LoVo (cell line): ENCODE results near the gene ARHGAP33.

Experiments
- DNase-seq: peaks from one replicate; pipeline ENCODE4 v3.0.0-alpha.2; 2016; ENCODE audit warnings: low spot score

The ARHGAP33 gene

GRCh38 chr19:35780058-35780457 is 4.7 kb downstream of the ARHGAP33 start:
- no peak for DNase-seq

GRCh38 chr19:35780717-35781116 is 5.4 kb downstream of the ARHGAP33 start:
- no peak for DNase-seq

- DNase-seq: no peak
Observed at GRCh38 chr19:35781650-35782049, 6.3 kb downstream of the ARHGAP33 start.

- no peak for DNase-seq
Observed at GRCh38 chr19:35782589-35782988, 7.2 kb downstream of the ARHGAP33 start.

GRCh38 chr19:35783469-35784434 is 8.4 kb downstream of the ARHGAP33 start:
- DNase-seq: no peak

GRCh38 chr19:35784503-35785338 is 9.4 kb downstream of the ARHGAP33 start:
- no peak for DNase-seq

GRCh38 chr19:35785339-35785627 is 9.9 kb downstream of the ARHGAP33 start:
- no peak for DNase-seq

GRCh38 chr19:35786299-35787160 is 11.2 kb downstream of the ARHGAP33 start:
- no peak for DNase-seq

- no peak for DNase-seq
Observed at GRCh38 chr19:35787227-35787799, 11.9 kb downstream of the ARHGAP33 start.

- no peak for DNase-seq
Observed at GRCh38 chr19:35788205-35788960, 13.0 kb downstream of the ARHGAP33 start.

GRCh38 chr19:35789195-35789977 is 14.0 kb downstream of the ARHGAP33 start:
- DNase-seq: no peak

GRCh38 chr19:35789978-35790944 is 14.9 kb downstream of the ARHGAP33 start:
- no peak for DNase-seq

- DNase-seq: no peak
Observed at GRCh38 chr19:35790981-35791813, 15.8 kb downstream of the ARHGAP33 start.

- no peak for DNase-seq
Observed at GRCh38 chr19:35791814-35792279, 16.5 kb downstream of the ARHGAP33 start.

- DNase-seq: no peak
Observed at GRCh38 chr19:35792312-35792711, 16.9 kb downstream of the ARHGAP33 start.

GRCh38 chr19:35792888-35793287 is 17.5 kb downstream of the ARHGAP33 start:
- no peak for DNase-seq

GRCh38 chr19:35793381-35794165 is 18.2 kb downstream of the ARHGAP33 start:
- no peak for DNase-seq
